ENCODE results near the gene UQCR10. TPM values are rescaled to one million over a fixed set of nuclear protein-coding genes. Genes with fewer than 3 reads are reported as not detected.

UQCR10 gene
- total RNA-seq: 100 to 1,000 TPM in 1 of 2 donors, 10 to 100 TPM in 1; 72.2 to 107 TPM

DNA sequence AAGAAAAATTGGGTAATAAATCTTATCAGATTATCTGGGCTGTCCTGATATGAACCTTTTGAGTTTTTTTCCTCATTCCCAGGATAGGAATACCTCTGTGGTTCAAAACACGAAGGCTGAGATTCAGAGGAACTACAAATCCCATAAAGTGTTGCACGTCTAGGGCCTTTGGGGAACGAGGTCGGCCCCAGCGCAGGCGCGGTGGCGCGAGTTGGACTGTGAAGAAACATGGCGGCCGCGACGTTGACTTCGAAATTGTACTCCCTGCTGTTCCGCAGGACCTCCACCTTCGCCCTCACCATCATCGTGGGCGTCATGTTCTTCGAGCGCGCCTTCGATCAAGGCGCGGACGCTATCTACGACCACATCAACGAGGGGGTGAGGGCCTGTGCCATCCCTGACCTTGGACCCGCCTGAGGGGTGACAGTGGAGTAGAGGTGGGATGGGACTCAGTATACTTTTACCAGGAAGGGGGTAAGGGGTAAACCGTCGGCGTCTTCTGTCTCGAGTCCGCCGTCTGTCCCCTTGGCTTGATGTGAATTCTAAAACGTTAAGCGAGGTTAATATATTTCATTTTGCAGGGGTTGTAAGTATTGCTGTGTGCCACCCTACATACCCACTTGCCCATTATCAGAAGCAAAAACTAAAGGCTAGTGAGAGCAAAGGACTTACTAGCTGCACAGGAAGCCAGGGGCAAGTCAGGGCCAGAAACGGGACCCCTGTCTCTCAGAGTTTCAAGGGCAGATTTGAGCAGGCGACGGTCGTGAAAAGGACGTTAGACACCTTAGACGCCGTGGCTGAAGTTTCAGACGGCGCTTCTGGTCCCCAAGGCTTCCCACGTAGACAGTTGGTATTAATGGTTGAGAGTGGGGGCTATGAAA, at the start of gene UQCR10:
UQCR10 (plus strand) TSS at position 199 of the 881 bp plus-strand sequence; CDS start at position 229, 30 bp downstream.
- peak within 1 kb of the TSS; percentile 97 to 99 for H3K27ac Mint-ChIP-seq
- ATAC-seq: peak; percentile 84 to 89
- H3K9me3 Mint-ChIP-seq: no peaks in the 10 kb centered on the region
- peak; percentile 89 to 95 for DNase-seq (ENCODE audit: low spot score in 2 of 2)
- H3K36me3 Mint-ChIP-seq: peaks cover 10 to 33% of the 10 kb centered on the region in 2 donors

DNA sequence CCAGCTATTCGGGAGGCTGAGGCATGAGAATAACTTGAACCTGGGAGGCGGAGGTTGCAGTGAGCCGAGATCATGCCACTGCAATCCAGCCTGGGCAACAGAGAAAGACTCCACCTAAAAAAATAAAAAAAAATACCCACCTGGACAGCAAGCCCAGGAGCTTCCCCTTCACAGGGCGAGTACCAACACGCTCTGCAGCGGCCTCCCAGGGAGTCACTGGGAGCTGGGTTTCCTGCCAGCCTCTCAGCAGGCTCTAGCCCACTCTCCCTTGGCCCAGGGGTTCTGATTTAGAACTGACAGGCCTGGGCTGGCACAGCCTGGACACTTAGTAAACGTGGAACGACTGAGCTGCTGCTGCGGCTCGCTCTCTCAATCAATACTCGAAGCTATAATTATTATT, 49.4 kb upstream of the UQCR10 start:
- no peak overlapping the region for H3K27ac Mint-ChIP-seq
- ATAC-seq: no peak
- no peak for DNase-seq (ENCODE audit: low spot score in 2 of 2)
- no peaks in the 10 kb centered on the region for H3K9me3 Mint-ChIP-seq
- no peaks in the 10 kb centered on the region for H3K36me3 Mint-ChIP-seq

DNA sequence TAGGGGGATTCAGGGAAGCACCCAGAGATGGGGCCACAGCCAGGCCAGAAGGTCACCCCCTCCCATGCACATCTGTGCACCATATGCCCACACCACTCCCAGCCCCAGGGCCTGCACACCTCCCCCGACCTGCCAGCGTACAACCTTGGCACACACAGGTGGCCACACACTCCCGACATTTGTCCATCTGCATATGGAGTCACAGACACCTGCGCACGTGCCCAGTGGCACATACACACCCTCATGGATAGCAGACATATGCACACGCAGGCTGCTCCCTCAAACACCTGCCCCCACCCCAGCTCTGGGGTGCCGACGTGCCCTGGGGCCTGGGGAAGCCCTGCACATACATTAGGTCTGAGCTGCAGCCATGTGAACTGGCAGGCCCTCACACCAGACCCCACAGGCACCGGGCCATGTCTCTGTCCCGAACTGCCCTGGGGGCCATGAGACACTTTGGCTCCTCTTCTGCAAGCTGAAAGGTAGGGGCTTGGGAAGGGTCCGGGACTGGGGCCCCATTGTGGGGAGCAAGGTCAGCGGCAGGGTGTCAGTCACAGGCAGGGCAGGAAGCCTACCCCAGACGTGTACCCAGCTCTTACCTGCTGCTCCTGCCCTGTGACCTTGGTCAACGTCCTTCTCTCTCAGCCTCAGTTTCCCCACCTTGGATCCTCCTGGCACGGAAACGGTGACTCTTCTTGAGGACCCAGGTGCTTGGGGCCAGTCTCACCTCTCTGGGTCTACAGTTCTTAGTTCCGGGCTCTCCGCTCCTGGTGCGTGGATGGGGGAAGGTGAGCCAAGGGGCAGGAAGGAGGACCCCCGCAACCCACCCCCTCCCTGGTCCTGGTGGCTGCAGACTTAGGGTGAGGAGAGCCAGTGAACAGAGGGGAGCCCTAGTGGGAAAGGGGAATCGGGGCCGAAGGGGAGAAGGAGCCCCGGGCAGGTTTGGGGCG, 47.9 kb upstream of the UQCR10 start:
- no peaks in the 10 kb centered on the region for H3K36me3 Mint-ChIP-seq
- DNase-seq (ENCODE audit: low spot score in 2 of 2): no peak
- no peaks in the 10 kb centered on the region for H3K9me3 Mint-ChIP-seq
- ATAC-seq: no peak
- no peak overlapping the region for H3K27ac Mint-ChIP-seq

DNA sequence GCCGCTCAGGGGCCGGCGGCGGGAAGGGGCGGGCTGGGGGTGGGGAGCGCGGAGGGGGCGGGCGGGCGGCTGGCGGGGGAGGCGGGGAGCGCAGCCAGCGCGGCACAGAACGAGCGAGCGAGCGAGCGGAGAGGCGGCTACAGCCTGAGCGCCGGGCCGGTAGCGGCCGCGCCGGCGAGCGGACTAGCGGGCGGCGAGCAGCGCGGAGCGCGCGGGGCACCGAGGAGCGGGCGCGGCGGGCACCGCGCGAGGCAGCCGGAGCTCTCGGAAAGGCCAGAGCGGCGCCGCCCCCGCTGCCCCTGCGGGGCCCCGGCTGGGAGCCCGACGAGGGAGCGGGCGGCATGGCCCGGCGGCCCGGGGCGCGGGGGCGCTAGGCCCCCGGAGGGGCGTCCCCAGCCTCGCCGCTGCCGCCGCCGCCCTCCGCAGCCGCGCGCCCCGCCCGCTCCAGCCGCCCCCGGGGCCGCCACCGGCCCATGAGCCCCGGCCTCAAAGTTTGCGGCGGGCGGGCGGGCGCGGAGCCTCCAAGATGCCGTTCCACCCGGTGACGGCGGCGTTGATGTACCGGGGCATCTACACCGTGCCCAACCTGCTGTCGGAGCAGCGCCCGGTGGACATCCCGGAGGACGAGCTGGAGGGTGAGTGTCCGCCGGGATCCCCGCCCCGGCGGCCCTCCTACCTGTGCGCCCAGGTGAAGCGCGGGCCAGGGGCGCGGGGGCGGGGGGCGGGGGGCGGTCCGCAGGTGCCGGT, 47.1 kb upstream of the UQCR10 start, which contains the start of gene CABP7:
CABP7 (plus strand) TSS at position 105 of the 747 bp plus-strand sequence; CDS start at position 527, 422 bp downstream.
- Mint-ChIP-seq H3K36me3 (no peaks in the 10 kb centered on the region), H3K27ac (no peak within 1 kb of the TSS), H3K9me3 (no peaks in the 10 kb centered on the region)
- ATAC-seq (peak; percentile 13 to 46), DNase-seq (ENCODE audit: low spot score in 2 of 2) (no peak)

DNA sequence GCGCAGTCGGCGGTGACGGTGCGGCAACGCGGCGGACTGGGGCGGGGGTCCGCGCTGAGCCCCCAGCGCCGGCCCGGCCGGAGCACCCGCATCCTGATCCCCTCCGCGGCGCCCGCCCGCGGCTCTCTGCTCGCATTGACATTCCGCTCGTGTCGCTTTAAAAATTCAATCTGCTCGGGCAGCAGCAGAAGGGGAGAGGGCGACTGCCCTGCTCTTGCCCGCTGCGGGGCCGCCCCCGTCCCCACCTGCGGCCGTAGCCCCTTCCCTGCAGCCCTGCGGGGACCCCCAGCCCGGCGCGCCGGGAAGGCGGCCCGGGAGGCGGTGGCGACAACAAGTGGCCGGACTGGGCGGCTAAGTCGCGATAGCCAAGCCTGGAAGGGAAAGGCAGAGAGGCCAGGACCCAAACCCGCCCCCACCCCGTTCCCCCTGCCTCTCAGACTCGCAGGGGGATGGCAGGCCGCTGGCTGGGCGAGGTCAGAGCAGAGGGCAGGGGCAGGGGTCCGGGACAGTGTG, 46.3 kb upstream of the UQCR10 start:
- H3K36me3 Mint-ChIP-seq: no peaks in the 10 kb centered on the region
- H3K9me3 Mint-ChIP-seq: no peaks in the 10 kb centered on the region
- DNase-seq (ENCODE audit: low spot score in 2 of 2) (no peak), ATAC-seq (no peak)
- no peak overlapping the region for H3K27ac Mint-ChIP-seq

DNA sequence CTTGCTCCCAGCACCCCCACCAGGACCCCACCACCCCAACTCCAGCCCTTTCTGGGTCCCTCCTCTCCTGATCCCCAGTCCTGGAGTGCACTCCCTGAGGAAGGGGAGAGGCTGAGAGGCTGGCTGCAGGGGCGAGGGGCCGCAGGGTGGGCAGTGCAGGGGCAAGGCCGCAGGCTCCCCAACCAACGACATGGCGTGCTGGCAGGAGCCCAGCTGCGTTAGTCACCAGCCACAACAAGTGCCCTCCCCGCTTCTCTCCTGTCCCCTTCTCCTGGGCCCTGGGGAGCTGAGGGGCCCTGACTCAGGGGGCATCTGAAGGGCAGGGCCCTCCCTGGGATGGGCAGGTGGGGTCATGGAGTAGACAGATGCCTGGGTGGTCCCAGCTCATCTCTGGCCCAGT, 45.0 kb upstream of the UQCR10 start:
- no peak for DNase-seq (ENCODE audit: low spot score in 2 of 2)
- ATAC-seq: no peak
- no peak overlapping the region for H3K27ac Mint-ChIP-seq
- no peaks in the 10 kb centered on the region for H3K9me3 Mint-ChIP-seq
- H3K36me3 Mint-ChIP-seq: no peaks in the 10 kb centered on the region

DNA sequence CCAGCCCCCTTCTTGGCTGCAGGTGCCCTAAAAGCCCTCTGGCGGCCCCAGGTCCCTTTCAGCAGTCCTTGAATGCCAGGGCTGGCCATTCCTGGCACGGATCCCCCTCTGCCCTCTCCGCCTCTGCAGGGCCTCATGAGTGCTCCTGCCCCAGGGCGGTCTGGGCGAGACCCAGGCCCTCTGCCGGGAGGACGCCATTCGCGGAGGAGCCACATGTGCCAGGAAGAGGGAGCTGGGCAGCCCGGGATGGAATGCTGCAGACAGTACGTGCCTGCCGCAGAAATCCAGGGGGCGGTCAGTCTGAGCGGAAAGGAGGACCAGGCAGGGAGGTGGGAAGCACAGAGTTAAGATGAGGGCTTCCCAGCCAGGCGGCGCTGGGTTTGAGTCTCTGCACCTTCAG, 44.6 kb upstream of the UQCR10 start:
- no peaks in the 10 kb centered on the region for H3K36me3 Mint-ChIP-seq
- H3K9me3 Mint-ChIP-seq: no peaks in the 10 kb centered on the region
- no peak for DNase-seq (ENCODE audit: low spot score in 2 of 2)
- H3K27ac Mint-ChIP-seq: no peak overlapping the region
- ATAC-seq: no peak

DNA sequence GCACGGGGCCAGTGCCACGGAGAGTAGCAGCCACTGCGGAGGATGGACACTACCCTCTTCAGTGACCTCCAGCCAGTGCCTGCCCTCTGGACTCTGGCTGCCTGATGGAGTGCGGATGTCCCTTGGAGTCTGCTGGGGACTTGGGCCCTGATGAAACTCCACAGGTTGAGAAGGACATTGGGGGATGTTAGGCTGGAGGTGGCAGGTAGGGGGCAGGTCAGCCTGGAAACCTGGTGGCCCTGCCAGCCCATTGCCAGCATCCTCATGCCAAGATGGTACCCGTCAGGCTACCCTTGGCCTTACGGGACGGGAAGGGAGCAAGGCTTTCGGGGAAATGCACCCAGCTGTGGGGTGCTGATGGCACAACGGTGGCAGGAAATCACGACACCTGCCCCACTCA, 43.4 kb upstream of the UQCR10 start:
- Mint-ChIP-seq H3K36me3 (no peaks in the 10 kb centered on the region), H3K27ac (no peak overlapping the region), H3K9me3 (no peaks in the 10 kb centered on the region)
- DNase-seq (ENCODE audit: low spot score in 2 of 2) (no peak), ATAC-seq (no peak)

DNA sequence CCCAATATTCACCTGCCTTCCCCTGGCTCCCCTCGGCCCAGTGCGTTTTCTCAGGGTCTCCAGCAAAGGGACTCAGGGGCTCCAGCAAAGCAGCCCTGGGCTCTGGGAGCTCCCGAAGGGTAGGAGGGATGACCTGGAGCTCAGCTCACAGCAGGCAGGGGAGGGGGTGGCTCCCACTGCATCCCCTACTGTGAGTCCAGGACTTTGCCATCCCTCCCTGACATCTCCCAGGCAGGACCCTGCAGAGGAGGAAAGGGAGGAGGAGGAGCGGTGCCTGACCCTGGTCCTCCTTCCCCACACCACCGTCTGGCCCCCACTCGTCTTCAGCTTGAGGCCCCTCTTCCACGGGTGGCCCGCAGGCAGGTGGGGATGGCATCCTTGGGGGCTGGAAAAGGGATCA, 42.3 kb upstream of the UQCR10 start:
- no peak for ATAC-seq

DNA sequence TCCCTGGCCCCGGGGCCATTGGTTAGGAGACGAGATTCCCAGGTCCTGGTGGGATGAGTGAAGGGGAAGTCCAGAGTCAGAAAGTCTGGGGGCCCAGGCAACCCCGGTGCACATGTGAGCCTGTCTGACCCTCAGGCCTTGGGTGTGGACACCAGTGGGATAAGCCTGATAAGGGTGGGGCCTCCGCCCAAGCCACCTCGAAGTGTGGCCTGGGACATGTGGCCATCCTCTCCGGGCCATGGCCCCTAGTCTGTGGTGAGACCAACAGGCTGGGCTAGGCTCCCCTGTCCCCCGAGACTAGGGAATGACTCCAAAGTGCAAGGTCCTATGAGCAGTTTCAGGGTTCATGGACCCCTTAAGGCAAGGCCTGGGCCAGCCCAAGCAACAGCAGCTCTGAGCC, 41.1 kb upstream of the UQCR10 start:
- Mint-ChIP-seq H3K27ac (no peak overlapping the region), H3K36me3 (no peaks in the 10 kb centered on the region), H3K9me3 (no peaks in the 10 kb centered on the region)
- DNase-seq (ENCODE audit: low spot score in 2 of 2): no peak
- ATAC-seq: no peak

More for the DNA sequence above, 42.3 kb upstream of the UQCR10 start:
- Mint-ChIP-seq H3K27ac (no peak overlapping the region), H3K36me3 (no peaks in the 10 kb centered on the region), H3K9me3 (no peaks in the 10 kb centered on the region)
- no peak for DNase-seq (ENCODE audit: low spot score in 2 of 2)

DNA sequence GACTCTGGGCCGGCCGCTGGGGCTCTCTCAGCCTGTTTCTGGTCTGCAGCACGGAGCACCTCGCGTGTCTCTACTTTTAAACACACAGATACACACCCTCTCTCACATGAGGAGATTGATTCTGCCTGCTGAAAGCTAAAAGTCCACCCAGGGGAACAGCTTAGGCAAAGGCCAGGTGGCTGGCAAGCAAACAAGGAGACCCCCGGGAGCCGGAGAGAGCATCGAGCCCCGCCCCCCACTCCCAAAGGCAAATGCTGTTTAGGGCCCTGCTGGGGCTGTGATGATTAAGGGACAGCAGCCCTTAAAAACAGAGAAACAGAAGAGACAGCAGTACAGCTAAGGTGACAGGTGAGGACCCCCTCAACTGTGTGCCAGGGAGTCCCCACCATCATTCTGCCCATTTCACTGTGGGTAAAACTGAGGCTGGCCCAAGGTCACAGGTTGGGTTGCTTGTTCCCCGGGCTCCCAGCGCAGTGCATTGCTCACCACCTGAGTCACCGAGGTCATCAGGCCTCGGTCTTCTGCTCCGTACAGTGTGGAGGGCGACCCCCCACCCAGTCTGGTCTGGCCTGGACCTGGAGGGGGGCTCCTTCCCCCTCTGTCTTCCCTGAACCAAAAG, 40.5 kb upstream of the UQCR10 start:
- Mint-ChIP-seq H3K27ac (no peak overlapping the region), H3K36me3 (no peaks in the 10 kb centered on the region), H3K9me3 (no peaks in the 10 kb centered on the region)
- no peak for DNase-seq (ENCODE audit: low spot score in 2 of 2)
- ATAC-seq: no peak

DNA sequence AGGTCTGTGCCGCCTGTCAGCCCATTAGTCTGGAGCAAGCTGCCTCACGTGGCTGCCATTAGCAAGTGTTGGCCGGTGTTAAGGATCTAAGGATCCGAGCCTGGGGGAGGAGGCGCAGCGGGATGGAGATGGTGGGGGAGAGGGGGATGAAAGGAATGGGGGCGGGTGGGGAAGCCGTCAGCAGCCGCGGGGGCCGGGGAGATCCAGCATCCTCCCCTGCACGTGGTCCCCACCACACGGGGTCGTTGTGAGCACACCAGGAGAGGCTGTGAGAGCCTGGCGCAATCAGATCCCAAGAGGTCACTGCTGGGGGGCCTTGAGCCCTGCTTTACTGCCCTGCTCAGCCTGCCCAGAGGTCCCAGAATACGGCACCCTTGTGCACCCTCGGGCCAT, 40.0 kb upstream of the UQCR10 start:
- DNase-seq (ENCODE audit: low spot score in 2 of 2) (peak in 1 of 2 donors; percentile 27), ATAC-seq (peak; percentile 35 to 53)
- no peaks in the 10 kb centered on the region for H3K9me3 Mint-ChIP-seq
- no peaks in the 10 kb centered on the region for H3K36me3 Mint-ChIP-seq
- no peak overlapping the region for H3K27ac Mint-ChIP-seq

DNA sequence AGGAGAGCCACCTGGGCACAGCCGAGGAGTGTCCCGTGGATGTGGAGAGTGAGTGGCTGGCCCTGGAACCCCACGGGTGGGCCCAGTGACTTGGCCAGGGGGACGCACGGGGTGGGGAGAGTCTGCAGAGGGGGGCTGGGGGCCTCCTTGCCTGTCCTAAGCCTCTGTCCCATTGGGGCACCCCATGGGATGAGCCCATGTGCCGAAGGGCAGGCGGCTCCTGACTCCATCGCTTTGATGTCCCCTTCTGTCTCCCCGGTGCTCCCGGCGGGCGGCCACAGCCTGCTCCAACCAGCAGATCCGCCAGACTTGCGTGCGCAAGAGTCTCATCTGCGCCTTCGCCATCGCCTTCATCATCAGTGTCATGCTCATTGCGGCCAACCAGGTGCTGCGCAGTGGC, 38.0 kb upstream of the UQCR10 start:
- Mint-ChIP-seq H3K27ac (no peak overlapping the region), H3K9me3 (no peaks in the 10 kb centered on the region)

DNA sequence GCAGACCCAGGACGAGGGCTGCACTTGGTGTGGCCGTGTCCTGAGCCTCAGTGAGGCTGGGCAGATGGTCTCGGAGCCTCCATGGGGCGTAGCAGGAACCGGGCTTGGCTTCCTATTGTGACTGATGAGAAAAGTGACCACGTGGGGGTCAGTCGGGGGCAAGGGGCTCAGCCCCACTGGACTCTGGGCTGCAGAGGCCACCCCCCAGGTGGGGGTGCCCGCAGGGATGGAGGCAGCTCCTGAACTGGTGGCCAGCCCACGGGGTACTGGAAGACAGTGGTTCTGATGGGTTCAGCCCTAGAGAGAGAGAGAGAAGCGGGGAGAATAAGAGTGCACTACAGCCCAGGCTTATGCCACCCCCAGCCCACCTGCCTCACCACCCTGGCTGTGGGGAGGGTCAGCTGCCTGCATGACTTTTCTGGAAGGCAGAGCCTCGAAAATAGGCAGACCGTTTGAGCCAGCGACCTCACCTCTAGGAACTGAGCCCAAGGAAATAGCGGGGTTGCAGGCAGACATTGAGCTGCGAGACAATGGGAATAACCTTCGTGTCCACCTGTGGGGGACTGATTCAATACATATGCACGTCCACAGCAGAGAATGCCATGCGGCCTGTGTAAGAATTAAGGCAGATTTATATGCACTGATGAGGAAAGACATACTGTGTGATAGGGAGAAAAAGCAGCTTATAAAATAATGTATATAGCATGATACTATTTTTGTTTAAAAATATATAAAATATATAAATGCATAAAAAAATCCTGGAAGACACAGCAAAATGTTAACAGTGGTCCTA, 35.9 kb upstream of the UQCR10 start:
- no peak for DNase-seq (ENCODE audit: low spot score in 2 of 2)
- Mint-ChIP-seq H3K27ac (no peak overlapping the region), H3K36me3 (no peaks in the 10 kb centered on the region), H3K9me3 (no peaks in the 10 kb centered on the region)
- no peak for ATAC-seq

More for the DNA sequence above, 38.0 kb upstream of the UQCR10 start:
- ATAC-seq: no peak
- DNase-seq (ENCODE audit: low spot score in 2 of 2): no peak
- H3K36me3 Mint-ChIP-seq: no peaks in the 10 kb centered on the region

DNA sequence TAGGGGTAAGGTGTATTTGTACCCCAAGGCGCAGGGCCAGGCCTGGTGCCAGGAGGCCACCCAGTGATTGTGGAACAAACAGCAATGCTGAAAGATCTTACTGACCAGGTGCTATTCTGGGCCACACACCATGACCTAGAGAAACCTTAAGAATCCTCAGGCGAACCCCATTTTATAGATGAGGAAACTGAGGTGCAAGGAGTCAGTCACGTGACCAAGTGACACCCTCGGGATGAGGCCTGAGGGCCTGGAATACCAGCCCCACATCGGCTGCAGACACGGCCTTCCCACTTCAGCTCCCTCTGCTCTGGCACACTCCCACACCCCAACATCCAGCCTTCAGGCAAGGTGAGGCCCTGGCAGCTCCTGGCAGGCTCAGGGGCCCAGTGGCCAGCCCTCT, 34.3 kb upstream of the UQCR10 start:
- no peaks in the 10 kb centered on the region for H3K36me3 Mint-ChIP-seq
- H3K9me3 Mint-ChIP-seq: no peaks in the 10 kb centered on the region
- DNase-seq (ENCODE audit: low spot score in 2 of 2) (no peak), ATAC-seq (no peak)
- peak overlapping the region in 1 of 2 donors; percentile 28 for H3K27ac Mint-ChIP-seq
